Ectodermal cell (in vitro differentiated cells): Measurements from ENCODE around the gene NUP62.

Experiments used
- H3K27ac ChIP-seq: 2 replicates; pipeline ENCODE4 v1.7.0; 2013; ENCODE audit warnings: mild to moderate bottlenecking, low read depth, low read length; ENCODE audit not compliant: insufficient read depth, poor library complexity, severe bottlenecking
- H3K27me3 ChIP-seq: 2 replicates; pipeline ENCODE4 v1.7.0; 2013; ENCODE audit warnings: mild to moderate bottlenecking, low read length; ENCODE audit not compliant: insufficient read depth, control insufficient read depth, poor library complexity, severe bottlenecking
- H3K36me3 ChIP-seq: one replicate; pipeline ENCODE4 v1.7.0; 2013; ENCODE audit warnings: low read length; ENCODE audit not compliant: control insufficient read depth, insufficient read depth
- H3K4me1 ChIP-seq: one replicate; pipeline ENCODE4 v1.7.0; 2013; ENCODE audit warnings: low read length; ENCODE audit not compliant: control insufficient read depth, insufficient read depth
- H3K4me3 ChIP-seq: 2 replicates; pipeline ENCODE4 v1.7.0; 2013; ENCODE audit warnings: low read depth, low read length, control low read depth; ENCODE audit not compliant: insufficient read depth
- H3K9me3 ChIP-seq: 2 replicates; pipeline ENCODE4 v1.7.0; 2013; ENCODE audit warnings: mild to moderate bottlenecking, low read length, moderate library complexity; ENCODE audit not compliant: control insufficient read depth
- WGBS, 2 experiments: methylation state at CpG; one replicate each; pipeline ENCODE4 v1.1.7; 2013; ENCODE audit warnings: missing lambda C conversion rate in 2 of 2; 5-methylcytosine and 5-hydroxymethylcytosine counted together

The NUP62 gene

DNA sequence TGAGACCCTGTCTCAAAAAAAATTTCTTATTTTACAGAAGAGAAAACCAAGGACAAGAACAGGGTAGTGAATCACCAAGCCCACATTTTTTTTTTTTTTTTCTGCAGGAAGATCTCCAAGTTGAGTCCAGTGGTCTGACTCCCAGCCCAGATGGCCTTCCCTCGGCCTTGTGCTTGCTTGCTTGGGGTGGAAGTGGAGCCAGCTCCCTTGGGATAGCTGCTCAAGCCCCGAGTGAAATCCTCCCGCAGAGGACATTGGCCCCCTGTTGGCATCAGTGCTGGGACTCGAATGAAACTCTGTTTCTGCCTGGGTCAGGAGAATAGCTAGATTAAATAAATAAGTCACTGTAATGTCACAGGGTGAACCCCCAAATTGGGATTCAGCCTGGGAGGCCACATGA, 9.4 kb upstream of the NUP62 start:
- WGBS, 2 experiments, result 85 to 91% methylated on average over 4 of the region's 4 CpGs
- H3K27me3 ChIP-seq, result peaks cover 4% of the 10 kb centered on the region
- no peaks in the 10 kb centered on the region for H3K36me3 ChIP-seq

DNA sequence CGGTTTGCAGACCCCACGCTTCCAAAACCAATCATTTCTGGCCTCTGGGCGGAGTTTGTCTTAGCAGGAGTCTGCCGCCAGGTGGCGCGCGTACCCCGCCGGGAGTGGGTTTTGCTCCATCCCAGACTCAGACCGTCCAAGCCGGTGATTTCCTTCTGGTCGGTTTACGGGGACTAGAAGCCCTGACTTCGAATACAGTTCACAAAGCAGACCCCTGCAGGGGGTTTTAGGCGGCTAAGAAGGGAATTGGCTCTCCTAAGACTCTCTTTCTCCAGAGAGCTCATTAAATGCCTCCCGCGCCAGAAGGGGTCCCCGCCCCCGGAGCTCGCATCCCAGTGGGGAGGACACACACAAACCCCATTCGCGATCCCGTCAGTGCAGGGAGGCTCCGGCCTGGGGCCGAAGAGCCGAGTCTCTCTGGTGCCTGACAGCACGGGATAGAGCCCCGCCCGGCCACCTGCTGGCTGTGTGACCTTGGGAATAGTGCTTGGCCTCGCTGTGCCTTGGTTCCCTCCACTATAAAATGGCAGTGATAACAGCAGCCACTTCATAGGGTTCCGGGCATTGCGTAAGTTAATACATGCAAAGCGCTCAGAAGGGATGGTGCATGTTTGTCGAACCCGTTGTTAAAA, 8.6 kb upstream of the NUP62 start:
- no peaks in the 10 kb centered on the region for H3K9me3 ChIP-seq
- WGBS, 2 experiments, result 22 to 24% methylated on average over 35 of the region's 35 CpGs
- no peaks in the 10 kb centered on the region for H3K36me3 ChIP-seq
- no peak overlapping the region for H3K27ac ChIP-seq
- H3K4me1 ChIP-seq, result peaks cover 6% of the 10 kb centered on the region
- H3K4me3 ChIP-seq, result peak overlapping the region; percentile 17
- no peaks in the 10 kb centered on the region for H3K27me3 ChIP-seq

More for the DNA sequence above, 9.4 kb upstream of the NUP62 start:
- no peak overlapping the region for H3K4me3 ChIP-seq
- H3K9me3 ChIP-seq, result no peaks in the 10 kb centered on the region
- no peak overlapping the region for H3K27ac ChIP-seq
- peaks cover 6% of the 10 kb centered on the region for H3K4me1 ChIP-seq

DNA sequence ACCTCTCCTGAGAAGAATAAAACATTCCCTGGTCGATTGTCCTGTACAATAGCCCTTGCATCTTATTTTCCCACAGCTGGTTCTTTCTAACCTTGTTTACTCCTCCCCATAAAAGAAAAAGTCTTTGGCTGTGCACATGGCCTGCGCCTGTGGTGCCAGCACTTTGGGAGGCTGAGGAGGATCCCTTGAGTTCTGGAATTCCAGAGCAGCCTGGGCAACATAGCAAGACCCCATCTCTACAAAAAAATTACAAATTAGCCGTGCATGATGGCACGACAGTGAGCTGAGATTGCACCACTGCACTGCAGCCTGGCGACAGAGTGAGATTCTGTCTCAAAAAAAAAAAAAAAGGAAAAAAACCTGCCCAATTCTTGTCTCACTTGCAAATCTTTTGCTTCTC, 7.2 kb upstream of the NUP62 start:
- Histone ChIP-seq H3K27me3 (no peaks in the 10 kb centered on the region), H3K36me3 (no peaks in the 10 kb centered on the region), H3K4me1 (peaks cover 6% of the 10 kb centered on the region), H3K4me3 (no peak overlapping the region), H3K27ac (no peak overlapping the region), H3K9me3 (no peaks in the 10 kb centered on the region)
- 85 to 89% methylated on average over 5 of the region's 5 CpGs for WGBS, 2 experiments

DNA sequence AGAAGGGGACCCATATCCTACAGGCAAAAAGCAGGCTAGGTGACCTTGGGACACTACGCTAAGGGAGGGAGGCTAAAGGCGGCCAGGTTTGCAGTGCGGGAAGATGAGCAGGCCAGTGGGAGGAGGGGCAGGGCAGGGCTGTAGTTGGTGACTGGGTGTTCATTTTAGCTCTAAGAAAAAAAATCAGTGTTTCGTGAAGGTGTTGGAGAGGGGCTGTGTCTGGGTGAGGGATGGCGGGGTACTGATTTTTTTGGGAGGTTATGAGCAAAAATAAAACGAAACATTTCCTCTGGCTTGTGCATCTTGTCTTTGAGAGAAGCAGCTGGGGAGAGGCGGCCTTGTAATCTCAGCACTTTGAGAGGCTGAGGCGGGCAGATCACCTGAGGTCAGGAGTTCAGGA, 4.3 kb upstream of the NUP62 start:
- Histone ChIP-seq H3K4me1 (peaks cover 6% of the 10 kb centered on the region), H3K27ac (no peak overlapping the region), H3K36me3 (no peaks in the 10 kb centered on the region), H3K27me3 (no peaks in the 10 kb centered on the region), H3K9me3 (no peaks in the 10 kb centered on the region), H3K4me3 (no peak overlapping the region)
- WGBS, 2 experiments, result 85 to 88% methylated on average over 8 of the region's 8 CpGs

DNA sequence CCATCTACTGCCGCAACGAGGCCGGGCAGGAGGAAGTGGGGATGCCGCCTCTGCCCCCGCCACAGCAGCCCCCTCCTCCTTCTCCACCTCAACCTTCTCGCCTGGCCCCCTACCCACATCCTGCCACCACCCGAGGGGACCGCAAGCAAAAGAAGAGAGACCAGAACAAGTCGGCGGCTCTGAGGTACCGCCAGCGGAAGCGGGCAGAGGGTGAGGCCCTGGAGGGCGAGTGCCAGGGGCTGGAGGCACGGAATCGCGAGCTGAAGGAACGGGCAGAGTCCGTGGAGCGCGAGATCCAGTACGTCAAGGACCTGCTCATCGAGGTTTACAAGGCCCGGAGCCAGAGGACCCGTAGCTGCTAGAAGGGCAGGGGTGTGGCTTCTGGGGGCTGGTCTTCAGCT, 3.4 kb upstream of the NUP62 start:
- no peaks in the 10 kb centered on the region for H3K27me3 ChIP-seq
- peaks cover 6% of the 10 kb centered on the region for H3K4me1 ChIP-seq
- 95 to 97% methylated on average over 25 of the region's 25 CpGs for WGBS, 2 experiments
- no peaks in the 10 kb centered on the region for H3K9me3 ChIP-seq
- no peak overlapping the region for H3K27ac ChIP-seq
- H3K36me3 ChIP-seq, result peaks cover 4% of the 10 kb centered on the region
- H3K4me3 ChIP-seq, result no peak overlapping the region

DNA sequence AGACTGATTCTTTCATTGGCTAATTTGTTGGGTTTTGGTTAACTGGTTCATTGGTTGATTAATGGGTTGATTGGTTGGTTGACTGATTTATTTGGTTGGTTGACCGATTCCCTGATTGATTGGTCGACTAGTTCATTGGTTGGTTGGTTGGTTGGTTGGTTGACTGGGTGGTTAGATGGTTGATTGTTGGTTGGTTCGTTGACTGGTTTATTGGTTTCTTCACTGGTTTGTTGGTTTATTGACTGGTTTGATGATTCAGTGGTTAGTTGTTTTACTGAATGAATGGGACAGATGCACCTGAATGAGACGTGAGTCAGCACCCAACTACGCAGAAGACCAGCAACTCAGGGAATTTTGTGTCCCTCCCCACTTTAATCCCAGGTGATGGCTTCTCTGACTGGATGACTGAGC, 2.7 kb upstream of the NUP62 start:
- Histone ChIP-seq H3K36me3 (peaks cover 10% of the 10 kb centered on the region), H3K4me1 (peaks cover 7% of the 10 kb centered on the region), H3K4me3 (no peak overlapping the region), H3K27ac (no peak overlapping the region), H3K27me3 (no peaks in the 10 kb centered on the region), H3K9me3 (no peaks in the 10 kb centered on the region)
- WGBS, 2 experiments, result 89 to 94% methylated on average over 5 of the region's 5 CpGs

DNA sequence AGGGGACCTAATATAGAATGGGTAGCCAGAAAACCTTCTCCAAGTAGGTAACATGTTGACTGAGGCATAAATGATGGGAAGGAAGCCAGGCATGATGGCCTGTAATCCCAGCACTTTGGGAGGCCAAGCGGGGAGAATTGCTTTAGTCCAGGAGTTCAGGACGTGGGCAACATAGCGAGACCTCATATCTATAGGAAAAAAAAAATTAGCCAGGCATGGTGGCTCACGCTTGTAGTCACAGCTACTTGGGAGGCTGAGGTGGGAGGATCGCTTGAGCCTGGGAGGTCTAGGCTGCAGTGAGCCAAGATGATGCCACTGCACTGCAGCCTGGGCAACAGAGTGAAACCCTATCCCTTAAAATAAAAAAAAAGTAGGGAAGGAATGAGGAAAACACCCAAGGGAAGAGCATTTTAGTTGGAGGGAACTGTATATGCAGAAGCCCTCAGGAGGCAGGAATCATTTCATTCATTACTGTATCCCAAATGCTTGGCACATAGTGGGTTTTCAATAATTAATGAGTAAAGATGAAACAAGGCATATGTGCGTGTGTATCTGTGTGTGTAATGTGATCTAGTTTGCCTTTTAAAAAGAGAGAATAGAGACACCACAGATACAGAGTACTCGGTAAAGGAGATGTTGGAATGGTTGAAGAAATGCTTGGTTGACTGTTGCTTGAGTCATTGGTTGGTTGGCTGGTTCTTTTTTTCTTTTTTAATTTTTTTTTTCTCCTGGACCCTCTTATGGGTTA, 2.2 kb upstream of the NUP62 start:
- 92 to 94% methylated on average over 7 of the region's 7 CpGs for WGBS, 2 experiments
- Histone ChIP-seq H3K36me3 (peaks cover 16% of the 10 kb centered on the region), H3K4me3 (no peak overlapping the region), H3K27ac (no peak overlapping the region), H3K27me3 (no peaks in the 10 kb centered on the region), H3K4me1 (peaks cover 10% of the 10 kb centered on the region), H3K9me3 (no peaks in the 10 kb centered on the region)

DNA sequence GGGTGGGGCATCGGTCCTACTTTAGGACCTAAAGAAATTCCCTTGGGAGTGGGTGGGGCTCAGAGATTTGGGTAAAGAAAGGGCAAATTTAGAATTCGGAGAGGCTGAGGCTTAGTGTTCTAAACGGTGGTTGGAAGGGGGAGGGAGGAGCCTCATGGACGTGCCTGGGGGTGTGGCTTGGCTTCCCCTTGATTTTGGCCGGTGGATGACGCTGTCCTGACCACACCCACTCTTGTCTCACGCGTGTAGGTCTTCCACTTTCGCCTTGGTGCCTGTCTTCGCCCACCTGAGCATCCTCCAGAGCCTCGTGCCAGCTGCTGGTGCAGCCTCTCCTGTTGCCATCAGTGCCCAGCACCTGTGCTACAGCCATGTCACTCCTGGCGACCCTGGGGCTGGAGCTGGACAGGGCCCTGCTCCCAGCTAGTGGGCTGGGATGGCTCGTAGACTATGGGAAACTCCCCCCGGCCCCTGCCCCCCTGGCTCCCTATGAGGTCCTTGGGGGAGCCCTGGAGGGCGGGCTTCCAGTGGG, 1.2 kb upstream of the NUP62 start:
- Histone ChIP-seq H3K27ac (no peak overlapping the region), H3K36me3 (peaks cover 16% of the 10 kb centered on the region), H3K27me3 (no peaks in the 10 kb centered on the region), H3K9me3 (no peaks in the 10 kb centered on the region), H3K4me1 (peaks cover 10% of the 10 kb centered on the region), H3K4me3 (peak overlapping the region; percentile 2)
- 67 to 72% methylated on average over 15 of the region's 15 CpGs for WGBS, 2 experiments

DNA sequence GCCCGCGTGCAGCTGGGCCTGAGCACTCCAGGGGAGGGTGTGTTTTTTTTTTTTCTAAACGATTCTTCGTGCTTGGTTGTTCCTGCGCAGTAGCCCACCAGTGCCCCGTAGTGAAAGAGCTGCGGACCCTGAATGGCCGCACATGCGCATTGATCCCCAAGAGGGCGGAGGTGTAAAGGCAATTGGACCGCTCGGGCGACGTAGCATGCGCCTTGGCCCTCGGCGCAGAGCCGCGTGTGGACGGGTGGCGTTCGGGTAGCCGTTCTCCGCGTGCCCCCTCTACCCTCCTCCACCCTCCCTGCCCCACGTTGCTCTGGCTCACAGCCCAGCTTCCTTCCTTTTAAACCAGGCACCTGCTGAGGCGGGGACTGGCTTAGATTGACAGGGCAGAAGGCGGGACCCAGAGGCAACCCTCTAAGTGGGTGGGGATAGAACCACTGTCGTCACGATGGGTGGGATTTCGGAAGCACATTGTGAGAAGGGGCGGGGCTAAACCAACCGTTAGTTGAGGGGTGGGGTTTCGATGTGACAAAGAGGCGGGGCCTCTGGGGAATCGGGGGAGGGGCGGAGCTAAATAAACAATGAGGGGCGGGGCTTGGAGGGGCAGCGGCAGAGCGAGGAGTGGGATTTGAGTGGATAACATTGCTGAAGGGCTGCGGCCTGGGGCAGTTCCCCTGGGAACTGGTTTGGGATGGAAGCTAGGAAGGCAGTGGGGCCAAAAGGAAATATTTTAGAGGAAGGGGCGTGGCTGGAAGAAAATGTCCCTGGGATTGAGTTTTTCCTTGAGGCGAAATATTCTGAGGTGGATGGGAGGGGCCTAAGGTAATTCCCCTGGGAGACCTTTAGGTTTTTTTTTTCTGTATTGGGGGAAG, 543 bp upstream of the NUP62 start:
- Histone ChIP-seq H3K27me3 (no peaks in the 10 kb centered on the region), H3K4me3 (peak overlapping the region; percentile 78), H3K4me1 (peaks cover 10% of the 10 kb centered on the region), H3K27ac (peak overlapping the region; percentile 93), H3K36me3 (peaks cover 16% of the 10 kb centered on the region), H3K9me3 (no peaks in the 10 kb centered on the region)
- WGBS, 2 experiments, result 3% methylated on average over 43 of the region's 43 CpGs
